ENCODE results near the gene SOD2. TPM values are rescaled to one million over a fixed set of nuclear protein-coding genes. Genes with fewer than 3 reads are reported as not detected.

Gene SOD2
- polyA plus RNA-seq, 1 donor from 2014 or later: 137 TPM

- Histone ChIP-seq H3K4me2 (ENCODE audit: low read length) (no peak overlapping the region), H3F3A (ENCODE audit: insufficient read depth, low read length, poor library complexity, severe bottlenecking) (no peaks in the 10 kb centered on the region), H3K4me3 (ENCODE audit: low read length) (no peak overlapping the region), H2AFZ (ENCODE audit: low read depth, low read length) (no peak overlapping the region), H4K20me1 (ENCODE audit: insufficient read depth) (no peaks in the 10 kb centered on the region), H3K79me2 (replicated peaks; ENCODE audit: insufficient read depth, low read length) (no peaks in the 10 kb centered on the region), H3K27ac (ENCODE audit: low read length) (no peak overlapping the region), H3K27me3 (ENCODE audit: insufficient read depth, low read depth, low read length) (no peaks in the 10 kb centered on the region), H3K9me2 (ENCODE audit: insufficient read depth, low read length) (no peaks in the 10 kb centered on the region), H3K36me3 (ENCODE audit: insufficient read depth, low read length) (no peaks in the 10 kb centered on the region), H3K9me3 (ENCODE audit: low read length) (no peaks in the 10 kb centered on the region), H3K9ac (ENCODE audit: low read length) (no peak overlapping the region)
- no peak for TF ChIP-seq RAD21 (conservative IDR thresholded peaks at IDR 0.05)
- no peak for TF ChIP-seq EP300 (conservative IDR thresholded peaks at IDR 0.05; ENCODE audit: poor library complexity, severe bottlenecking)
- no peak for TF ChIP-seq SMC3 (conservative IDR thresholded peaks at IDR 0.05; ENCODE audit: poor library complexity)
- TF ChIP-seq MXI1 (conservative IDR thresholded peaks at IDR 0.05; ENCODE audit: poor library complexity, severe bottlenecking): no peak
- TF ChIP-seq EZH2 (IDR thresholded peaks at IDR 0.05; ENCODE audit: borderline replicate concordance, insufficient read depth, low read length, poor library complexity, severe bottlenecking): no peak
- no peak for TF ChIP-seq CTCF (IDR thresholded peaks at IDR 0.05; ENCODE audit: poor library complexity, severe bottlenecking)
- no peak for TF ChIP-seq TAF1 (IDR thresholded peaks at IDR 0.05; ENCODE audit: low read depth)
- TF ChIP-seq POLR2AphosphoS5 (IDR thresholded peaks at IDR 0.05): no peak
- no peak for TF ChIP-seq REST (IDR thresholded peaks at IDR 0.05; ENCODE audit: borderline replicate concordance)
These were observed 37.5 kb downstream of the SOD2 start for GRCh38 chr6:159655409-159655988.

GRCh38 chr6:159654483-159655098 lies 38.5 kb downstream of the SOD2 start:
- Histone ChIP-seq H3K79me2 (replicated peaks; ENCODE audit: insufficient read depth, low read length) (no peaks in the 10 kb centered on the region), H3K27ac (ENCODE audit: low read length) (no peak overlapping the region), H2AFZ (ENCODE audit: low read depth, low read length) (no peak overlapping the region), H3K9me2 (ENCODE audit: insufficient read depth, low read length) (no peaks in the 10 kb centered on the region), H3K9ac (ENCODE audit: low read length) (no peak overlapping the region), H4K20me1 (ENCODE audit: insufficient read depth) (no peaks in the 10 kb centered on the region), H3K4me2 (ENCODE audit: low read length) (no peak overlapping the region), H3F3A (ENCODE audit: insufficient read depth, low read length, poor library complexity, severe bottlenecking) (no peaks in the 10 kb centered on the region), H3K4me3 (ENCODE audit: low read length) (no peak overlapping the region), H3K27me3 (ENCODE audit: insufficient read depth, low read depth, low read length) (no peaks in the 10 kb centered on the region), H3K36me3 (ENCODE audit: insufficient read depth, low read length) (no peaks in the 10 kb centered on the region), H3K9me3 (ENCODE audit: low read length) (no peaks in the 10 kb centered on the region)
- no peak for TF ChIP-seq POLR2AphosphoS5 (IDR thresholded peaks at IDR 0.05)
- TF ChIP-seq CTCF (IDR thresholded peaks at IDR 0.05; ENCODE audit: poor library complexity, severe bottlenecking): peak; percentile 81
- no peak for TF ChIP-seq REST (IDR thresholded peaks at IDR 0.05; ENCODE audit: borderline replicate concordance)
- peak; percentile 78 for TF ChIP-seq RAD21 (conservative IDR thresholded peaks at IDR 0.05)
- TF ChIP-seq SMC3 (conservative IDR thresholded peaks at IDR 0.05; ENCODE audit: poor library complexity): peak; percentile 74
- no peak for TF ChIP-seq EZH2 (IDR thresholded peaks at IDR 0.05; ENCODE audit: borderline replicate concordance, insufficient read depth, low read length, poor library complexity, severe bottlenecking)
- no peak for TF ChIP-seq MXI1 (conservative IDR thresholded peaks at IDR 0.05; ENCODE audit: poor library complexity, severe bottlenecking)
- no peak for TF ChIP-seq TAF1 (IDR thresholded peaks at IDR 0.05; ENCODE audit: low read depth)
- no peak for TF ChIP-seq EP300 (conservative IDR thresholded peaks at IDR 0.05; ENCODE audit: poor library complexity, severe bottlenecking)

Measured in neural cell (in vitro differentiated cells).